HEK293T (cell line): ENCODE measurements around the gene NR6A1.

ENCODE experiments used
- ELF4 ChIP-seq: fragments of 450-650 bp; IDR thresholded peaks from 2 replicates; pipeline ENCODE4 v1.6.1; 2017; ENCODE audit warnings: antibody characterized with exemption
- FOXA1 ChIP-seq: fragments of 450-650 bp; IDR thresholded peaks from 2 replicates; pipeline ENCODE4 v1.6.1; 2016; ENCODE audit warnings: mild to moderate bottlenecking
- FOXM1 ChIP-seq: fragments of 450-650 bp; IDR thresholded peaks from 2 replicates; pipeline ENCODE4 v1.6.1; 2017; ENCODE audit warnings: mild to moderate bottlenecking, borderline replicate concordance
- NFRKB ChIP-seq: fragments of 450-650 bp; IDR thresholded peaks from 2 replicates; pipeline ENCODE4 v1.6.1; 2016; ENCODE audit warnings: mild to moderate bottlenecking, moderate library complexity
- PKNOX1 ChIP-seq: fragments of 450-650 bp; IDR thresholded peaks from 2 replicates; pipeline ENCODE4 v1.6.1; 2016
- SP1 ChIP-seq: fragments of 450-650 bp; IDR thresholded peaks from 2 replicates; pipeline ENCODE4 v1.6.1; 2017
- ZNF384 ChIP-seq: fragments of 450-650 bp; IDR thresholded peaks from 2 replicates; pipeline ENCODE4 v1.6.1; 2016

- TF ChIP-seq FOXM1 (no peak), PKNOX1 (no peak), NFRKB (no peak), FOXA1 (no peak), SP1 (no peak), ZNF384 (no peak), ELF4 (no peak)
These were observed 175.4 kb downstream of the NR6A1 start for GRCh38 chr9:124595743-124596142.
